HUES48 (cell line): ENCODE data around the gene TEX13A.
A peak's percentile ranks its signal among the peaks of the same experiment; 100 is the strongest.

Source experiments
- H3K27ac ChIP-seq: one replicate; pipeline ENCODE4 v1.7.0; 2013; ENCODE audit warnings: low read depth, low read length, inconsistent platforms
- H3K27me3 ChIP-seq: 2 replicates; pipeline ENCODE4 v1.6.1; 2013; ENCODE audit warnings: mild to moderate bottlenecking, low read length; ENCODE audit not compliant: control insufficient read depth, insufficient read depth
- H3K36me3 ChIP-seq: 2 replicates; pipeline ENCODE4 v1.6.1; 2013; ENCODE audit warnings: low read length; ENCODE audit not compliant: control insufficient read depth, insufficient read depth
- H3K4me1 ChIP-seq: 2 replicates; pipeline ENCODE4 v1.6.1; 2013; ENCODE audit warnings: mild to moderate bottlenecking, low read length; ENCODE audit not compliant: control insufficient read depth, insufficient read depth
- H3K4me3 ChIP-seq: 2 replicates; pipeline ENCODE4 v1.5.1; 2013; ENCODE audit warnings: mild to moderate bottlenecking, low read depth, low read length
- H3K9ac ChIP-seq: 2 replicates; pipeline ENCODE4 v1.6.1; 2013; ENCODE audit warnings: mild to moderate bottlenecking, low read depth, low read length, moderate library complexity
- H3K9me3 ChIP-seq: 2 replicates; pipeline ENCODE4 v1.6.1; 2013; ENCODE audit warnings: low read length; ENCODE audit not compliant: control insufficient read depth, insufficient read depth

TEX13A gene

GRCh38 chrX:105228602-105229001, 8.1 kb upstream of the TEX13A start:
- Histone ChIP-seq H3K4me1 (peaks cover 16% of the 10 kb centered on the region), H3K9me3 (no peaks in the 10 kb centered on the region), H3K27ac (no peak overlapping the region), H3K9ac (no peak overlapping the region), H3K27me3 (peaks cover 3% of the 10 kb centered on the region; the same call in 1 of the 2 replicates), H3K4me3 (no peak overlapping the region), H3K36me3 (no peaks in the 10 kb centered on the region)

- Histone ChIP-seq H3K4me1 (peaks cover 16% of the 10 kb centered on the region), H3K4me3 (no peak overlapping the region), H3K9ac (no peak overlapping the region), H3K36me3 (no peaks in the 10 kb centered on the region), H3K27ac (peak overlapping the region; percentile 68), H3K27me3 (peaks cover 3% of the 10 kb centered on the region; the same call in 1 of the 2 replicates), H3K9me3 (no peaks in the 10 kb centered on the region)
These were observed 6.0 kb upstream of the TEX13A start for GRCh38 chrX:105226499-105226898.

GRCh38 chrX:105221374-105221773, 880 bp upstream of the TEX13A start:
- H3K27ac ChIP-seq: no peak overlapping the region
- no peak overlapping the region for H3K4me3 ChIP-seq
- H3K36me3 ChIP-seq: no peaks in the 10 kb centered on the region
- H3K9me3 ChIP-seq: no peaks in the 10 kb centered on the region
- no peak overlapping the region for H3K9ac ChIP-seq
- no peaks in the 10 kb centered on the region for H3K4me1 ChIP-seq
- no peaks in the 10 kb centered on the region for H3K27me3 ChIP-seq

GRCh38 chrX:105219454-105220401, 766 bp downstream of the TEX13A start:
- no peak overlapping the region for H3K27ac ChIP-seq

GRCh38 chrX:105211066-105211575, 9.4 kb downstream of the TEX13A start:
- Histone ChIP-seq H3K4me3 (no peak overlapping the region), H3K27me3 (no peaks in the 10 kb centered on the region), H3K36me3 (no peaks in the 10 kb centered on the region), H3K27ac (no peak overlapping the region), H3K9me3 (no peaks in the 10 kb centered on the region), H3K4me1 (no peaks in the 10 kb centered on the region), H3K9ac (no peak overlapping the region)

More at GRCh38 chrX:105219454-105220401, 766 bp downstream of the TEX13A start:
- no peaks in the 10 kb centered on the region for H3K9me3 ChIP-seq
- no peaks in the 10 kb centered on the region for H3K36me3 ChIP-seq
- no peaks in the 10 kb centered on the region for H3K4me1 ChIP-seq
- H3K4me3 ChIP-seq: no peak overlapping the region
- H3K9ac ChIP-seq: no peak overlapping the region
- no peaks in the 10 kb centered on the region for H3K27me3 ChIP-seq

GRCh38 chrX:105210258-105210657, 10.2 kb downstream of the TEX13A start:
- Histone ChIP-seq H3K27me3 (no peaks in the 10 kb centered on the region), H3K27ac (no peak overlapping the region), H3K4me1 (no peaks in the 10 kb centered on the region), H3K9me3 (no peaks in the 10 kb centered on the region), H3K9ac (no peak overlapping the region), H3K4me3 (no peak overlapping the region), H3K36me3 (no peaks in the 10 kb centered on the region)

GRCh38 chrX:105209406-105209805, 11.1 kb downstream of the TEX13A start:
- no peaks in the 10 kb centered on the region for H3K27me3 ChIP-seq
- no peak overlapping the region for H3K4me3 ChIP-seq
- no peak overlapping the region for H3K27ac ChIP-seq
- H3K4me1 ChIP-seq: no peaks in the 10 kb centered on the region
- no peaks in the 10 kb centered on the region for H3K36me3 ChIP-seq
- H3K9ac ChIP-seq: no peak overlapping the region
- no peaks in the 10 kb centered on the region for H3K9me3 ChIP-seq

- Histone ChIP-seq H3K4me1 (0 out of 2 replicates have a peak, but pooled peaks cover 4% of the 10 kb centered on the region), H3K27me3 (no peaks in the 10 kb centered on the region), H3K36me3 (no peaks in the 10 kb centered on the region), H3K27ac (no peak overlapping the region), H3K9me3 (no peaks in the 10 kb centered on the region), H3K9ac (no peak overlapping the region), H3K4me3 (no peak overlapping the region)
These were observed 28.6 kb downstream of the TEX13A start for GRCh38 chrX:105191878-105192277.

- no peak overlapping the region for H3K27ac ChIP-seq
- no peaks in the 10 kb centered on the region for H3K27me3 ChIP-seq
- H3K4me3 ChIP-seq: no peak overlapping the region
- H3K36me3 ChIP-seq: no peaks in the 10 kb centered on the region
- no peak overlapping the region for H3K9ac ChIP-seq
- H3K9me3 ChIP-seq: no peaks in the 10 kb centered on the region
- 0 out of 2 replicates have a peak, but pooled peaks cover 4% of the 10 kb centered on the region for H3K4me1 ChIP-seq
These were observed 30.1 kb downstream of the TEX13A start for GRCh38 chrX:105190252-105190853.

DNA sequence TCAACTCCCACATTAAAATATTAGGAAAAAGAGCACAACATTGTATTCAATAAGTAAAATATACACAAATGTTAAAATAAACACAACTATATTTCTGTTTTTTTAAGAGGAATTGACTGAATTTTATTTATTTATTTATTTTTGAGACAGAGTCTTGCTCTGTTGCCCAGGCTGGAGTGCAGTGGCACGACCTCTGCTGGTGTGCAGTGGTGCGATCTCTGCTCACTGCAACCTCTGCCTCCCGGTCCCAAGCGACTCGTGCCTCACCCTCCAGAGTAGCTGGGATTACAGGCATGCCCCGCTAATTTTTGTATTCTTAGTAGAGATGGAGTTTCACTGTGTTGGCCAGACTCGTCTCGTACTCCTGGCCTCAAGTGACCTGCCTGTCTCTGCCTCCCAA, 31.4 kb downstream of the TEX13A start:
- Histone ChIP-seq H3K4me3 (no peak overlapping the region), H3K9me3 (no peaks in the 10 kb centered on the region), H3K27me3 (no peaks in the 10 kb centered on the region), H3K36me3 (no peaks in the 10 kb centered on the region), H3K27ac (no peak overlapping the region), H3K9ac (no peak overlapping the region), H3K4me1 (0 out of 2 replicates have a peak, but pooled peaks cover 4% of the 10 kb centered on the region)

DNA sequence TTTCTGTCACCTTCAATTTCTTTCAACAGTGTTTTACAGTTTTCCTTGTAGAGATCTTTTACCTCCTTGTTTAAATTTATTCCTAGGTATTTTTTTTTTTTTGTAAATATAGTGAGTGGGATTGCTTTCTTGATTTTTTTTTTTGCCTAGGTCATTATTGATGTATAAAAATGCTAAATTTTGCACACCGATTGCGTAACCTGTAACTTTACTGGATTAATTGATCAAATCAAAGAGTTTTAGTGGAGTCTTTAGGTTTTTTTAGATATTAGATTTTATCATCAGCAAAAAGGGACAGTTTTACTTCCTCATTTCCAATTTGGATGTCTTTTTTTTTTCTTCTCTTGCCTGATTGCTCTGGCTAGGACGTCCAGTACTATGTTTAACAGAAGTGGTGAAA, 40.9 kb downstream of the TEX13A start:
- Histone ChIP-seq H3K4me1 (no peaks in the 10 kb centered on the region), H3K27ac (no peak overlapping the region), H3K9me3 (no peaks in the 10 kb centered on the region), H3K4me3 (no peak overlapping the region), H3K36me3 (no peaks in the 10 kb centered on the region), H3K9ac (no peak overlapping the region), H3K27me3 (no peaks in the 10 kb centered on the region)
